Measurements from ENCODE around the gene RUNDC1.

RUNDC1 gene

DNA sequence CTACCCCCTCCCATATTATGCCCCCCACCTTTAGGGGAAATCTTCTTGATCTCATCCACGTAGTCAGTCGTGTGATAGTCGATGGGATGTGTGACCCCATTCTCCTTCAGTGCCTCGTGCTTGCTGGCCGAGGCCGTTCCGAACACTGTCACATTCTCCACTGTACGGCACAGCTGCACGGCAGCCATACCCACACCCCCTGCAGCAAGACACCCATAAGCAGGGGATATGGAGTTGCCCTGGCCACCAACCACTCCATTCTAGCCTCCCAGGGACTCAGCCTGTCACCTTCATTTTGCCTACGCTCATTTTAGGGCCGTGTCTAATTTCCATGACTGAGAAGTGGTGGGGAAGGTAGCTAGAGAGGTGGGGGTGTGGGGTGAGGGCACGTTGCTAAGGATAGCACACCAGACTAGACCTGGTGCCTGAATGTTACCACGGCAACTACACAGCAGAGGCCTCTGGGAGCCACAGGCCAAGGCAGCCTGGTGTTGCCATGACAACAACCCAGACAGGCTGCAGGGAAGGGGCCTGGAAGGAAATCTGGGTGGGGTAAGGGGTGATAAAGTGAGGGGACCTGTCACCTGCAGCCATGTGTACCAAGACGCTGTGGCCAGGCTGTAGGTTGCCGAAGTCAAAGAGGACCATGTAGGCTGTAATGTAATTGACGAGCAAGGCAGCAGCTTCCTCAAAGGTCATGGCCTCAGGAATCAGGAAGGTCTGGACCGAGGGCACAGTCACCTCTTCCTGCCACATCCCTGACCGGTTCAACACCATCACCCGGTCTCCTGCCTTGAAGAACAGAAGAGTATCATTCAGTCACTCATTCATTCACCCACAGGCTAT is 37.9 kb downstream of the RUNDC1 start:
- no peak for DNase-seq (ENCODE audit: low read depth in 3 of 3, low spot score in 1 of 3)

DNA sequence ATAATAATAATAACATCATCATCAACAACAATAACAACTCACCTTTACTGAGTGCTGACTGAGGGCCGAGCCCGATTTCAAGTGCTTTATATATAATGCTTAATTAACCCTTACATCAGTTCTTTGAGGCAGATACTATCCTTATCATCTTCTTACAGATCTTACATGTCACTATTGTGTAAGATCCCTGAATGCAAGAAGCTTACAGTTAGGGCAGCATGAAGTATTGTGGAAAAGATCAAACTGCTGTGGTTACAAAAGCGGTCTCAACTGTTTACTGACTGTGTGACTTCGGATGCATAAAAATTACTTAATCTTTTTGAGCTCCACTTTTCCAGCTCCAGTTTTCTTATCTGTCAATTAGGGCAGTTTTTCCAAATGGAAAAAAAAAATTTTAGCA is 38.6 kb downstream of the RUNDC1 start:
- DNase-seq (ENCODE audit: low read depth in 3 of 3, low spot score in 1 of 3), result no peak

DNA sequence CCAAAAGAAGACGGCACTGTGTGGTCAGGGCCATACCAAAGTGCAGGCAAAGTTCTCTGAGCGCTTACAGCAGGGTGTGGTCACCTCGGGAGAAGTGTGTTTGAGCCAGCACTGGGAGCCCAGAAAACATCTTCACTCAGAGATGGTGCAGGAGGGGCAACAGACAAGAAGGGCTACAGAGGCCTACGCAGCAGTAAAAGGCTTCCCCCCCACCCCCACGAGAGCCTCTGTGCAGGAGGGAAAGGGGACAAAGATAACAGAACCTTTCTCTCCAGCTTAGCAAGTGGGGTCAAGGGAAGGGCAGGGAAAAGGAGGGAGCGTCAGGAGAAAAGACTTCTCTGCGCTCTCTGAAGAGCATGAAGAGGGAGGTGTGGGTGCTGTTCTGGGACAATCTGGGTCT is 39.1 kb downstream of the RUNDC1 start:
- DNase-seq (ENCODE audit: low read depth in 3 of 3, low spot score in 1 of 3), result no peak

DNA sequence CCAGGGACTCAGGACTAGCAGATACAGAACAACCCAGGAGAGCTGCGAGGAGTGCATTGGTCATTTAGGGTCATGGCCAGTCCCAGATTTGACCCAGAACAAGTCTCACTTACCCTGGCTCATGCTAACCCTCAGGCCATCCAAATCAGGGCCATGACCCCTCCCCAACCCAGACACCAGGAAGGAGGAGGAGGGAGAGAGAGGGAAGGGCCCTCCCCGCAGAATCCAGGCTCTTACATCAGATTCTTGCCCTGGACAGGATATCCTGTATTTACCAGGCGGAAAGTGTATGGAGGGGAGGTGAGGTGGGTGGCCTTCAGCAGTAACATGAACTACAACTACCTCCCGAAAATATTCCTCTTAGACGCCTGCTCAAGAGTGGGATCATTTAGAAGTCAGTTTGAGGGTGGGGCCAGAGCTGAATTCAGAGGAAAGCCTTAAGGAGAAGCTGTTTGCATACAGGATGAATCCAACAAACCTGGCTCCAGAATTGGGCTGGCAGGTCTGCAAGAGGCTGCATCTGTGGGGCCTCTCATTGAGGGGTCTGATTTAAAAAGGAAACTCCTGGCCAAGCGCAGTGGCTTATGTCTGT is 39.8 kb downstream of the RUNDC1 start:
- DNase-seq (ENCODE audit: low read depth in 3 of 3, low spot score in 1 of 3), result no peak

DNA sequence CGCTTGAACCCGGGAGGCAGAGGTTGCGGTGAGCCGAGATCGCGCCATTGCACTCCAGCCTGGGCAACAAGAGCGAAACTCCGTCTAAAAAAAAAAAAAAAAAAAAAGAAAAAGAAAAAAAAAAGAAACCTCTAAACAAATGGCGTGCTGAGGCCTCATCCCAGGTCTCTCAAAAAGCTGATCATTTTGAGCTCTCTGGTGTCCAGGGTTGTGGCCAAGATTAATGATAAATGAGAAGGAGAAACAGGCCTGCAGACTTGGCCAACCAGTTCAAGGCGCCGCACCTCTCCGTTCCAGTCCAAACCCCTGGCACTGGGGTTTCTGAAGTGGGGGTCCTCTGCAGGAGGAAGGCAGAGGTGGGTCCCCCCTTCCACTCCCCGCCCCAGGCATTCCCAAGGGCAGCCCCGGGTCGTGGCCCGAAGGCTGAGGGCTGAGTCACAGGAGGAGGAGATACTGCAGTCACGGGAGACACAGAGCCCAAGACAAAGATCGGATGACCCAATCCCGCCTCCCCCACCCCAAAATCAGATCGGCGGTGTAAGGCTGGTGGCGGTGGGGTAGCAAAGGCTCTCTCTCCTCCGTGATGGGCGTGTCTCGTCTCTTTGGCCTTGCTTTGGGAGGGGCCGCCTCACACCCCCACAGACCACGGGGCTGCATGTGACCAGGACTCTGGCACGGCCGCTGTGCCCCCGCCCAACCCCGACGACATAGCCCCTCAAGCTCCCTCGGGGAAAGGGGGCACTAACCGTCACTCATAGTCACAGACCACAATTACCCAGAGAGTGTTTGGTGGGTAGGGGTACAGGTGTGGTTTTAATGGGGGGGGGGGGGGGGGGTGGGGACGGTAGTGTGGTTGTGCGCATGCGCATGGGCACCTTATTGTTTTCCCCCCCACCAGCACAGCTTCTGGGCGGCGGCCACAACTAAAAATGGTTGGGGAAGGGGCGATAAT is 40.7 kb downstream of the RUNDC1 start:
- DNase-seq (ENCODE audit: low read depth in 3 of 3, low spot score in 1 of 3), result no peak

DNA sequence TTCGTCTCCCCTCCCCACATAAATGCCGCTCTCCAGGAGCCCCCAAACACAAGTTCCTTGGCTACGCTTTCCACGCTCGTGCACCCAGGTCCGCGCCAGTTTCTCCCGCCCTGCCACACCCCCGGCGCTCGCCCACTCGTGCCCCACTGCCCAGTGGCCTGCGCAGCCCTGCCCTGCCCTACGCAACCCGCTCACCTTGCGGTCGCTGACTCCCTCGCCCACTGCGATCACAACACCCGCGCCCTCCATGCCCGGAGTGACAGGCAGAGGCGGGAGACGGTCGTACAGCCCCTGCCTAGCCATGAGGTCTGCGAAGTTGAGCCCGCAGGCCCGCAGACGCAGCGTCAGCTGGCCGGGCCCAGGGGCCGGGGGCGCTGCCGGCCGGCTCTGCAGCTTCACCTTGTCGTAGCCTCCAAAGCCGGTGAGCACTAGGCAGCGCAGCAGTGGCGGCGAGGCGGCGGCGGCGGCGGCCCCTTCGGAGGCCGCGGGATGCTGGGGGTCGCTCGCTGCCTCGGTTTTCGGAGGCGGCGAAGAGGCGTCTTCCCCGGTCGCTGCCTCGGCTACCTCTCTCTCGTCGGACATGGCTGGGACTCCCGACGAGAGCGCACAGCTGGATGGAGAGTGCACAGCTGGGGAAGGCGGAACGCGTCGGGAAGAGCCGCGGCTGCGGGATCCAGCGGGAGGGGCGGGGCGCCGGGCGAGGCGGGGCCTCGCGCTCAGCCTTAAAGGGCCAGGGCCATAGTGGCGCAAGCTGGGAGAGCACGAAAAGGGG is 41.6 kb downstream of the RUNDC1 start, which contains the start of gene VAT1:
VAT1 (minus strand) TSS at position 645 of the 772 bp plus-strand sequence; CDS start at position 582, 63 bp downstream.
- DNase-seq (ENCODE audit: low read depth in 3 of 3, low spot score in 1 of 3), result peak in 1 of 3 donors; percentile 55

DNA sequence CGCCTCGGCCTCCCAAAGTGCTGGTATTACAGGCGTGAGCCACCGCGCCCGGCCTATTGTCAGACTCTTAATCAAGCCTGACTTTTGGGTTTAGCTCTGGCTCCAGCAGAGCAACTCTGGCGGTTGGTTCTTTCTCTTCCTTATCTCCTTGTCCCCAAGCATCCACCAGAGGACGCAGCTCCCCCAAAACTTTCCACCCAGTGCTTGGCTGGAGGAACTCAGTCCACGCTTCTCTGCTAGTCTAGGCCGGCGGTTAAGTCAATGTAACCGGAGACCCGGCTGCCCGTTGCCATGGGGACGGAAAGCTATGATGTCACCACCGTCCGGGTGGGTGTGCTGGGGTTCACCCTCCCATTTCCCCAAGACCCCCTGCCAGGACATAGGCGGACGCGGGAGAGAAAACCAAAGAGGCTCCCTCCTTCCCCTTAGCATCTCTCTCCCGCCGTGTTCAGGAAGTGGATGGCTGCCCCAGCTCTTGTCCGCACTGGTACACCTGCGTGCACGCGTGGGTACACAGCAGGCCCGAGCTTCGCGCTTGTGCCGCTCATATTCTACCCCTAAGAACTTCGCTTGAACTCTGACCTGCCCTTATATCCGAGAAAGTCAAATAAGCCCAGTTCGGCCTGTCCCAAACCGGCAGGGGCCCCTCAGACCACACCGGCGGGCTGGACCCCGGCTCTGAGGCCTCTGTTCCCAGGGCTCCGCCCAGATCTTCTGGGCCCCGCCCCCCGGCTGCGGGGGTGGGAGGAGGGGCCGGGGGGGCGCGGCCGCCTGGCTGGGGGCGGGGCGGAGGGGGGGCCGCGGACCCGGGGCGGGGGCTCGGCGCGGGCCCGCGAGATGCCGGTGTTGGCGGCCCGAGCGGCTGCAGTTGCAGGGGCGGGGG is 44.3 kb downstream of the RUNDC1 start, which contains the start of gene RND2:
RND2 (plus strand) TSS at position 825 of the 883 bp plus-strand sequence. CDS start 117 bp downstream, outside the sequence.
- peak; percentile 45 to 64 (median 49) for DNase-seq (ENCODE audit: low read depth in 3 of 3, low spot score in 1 of 3)

DNA sequence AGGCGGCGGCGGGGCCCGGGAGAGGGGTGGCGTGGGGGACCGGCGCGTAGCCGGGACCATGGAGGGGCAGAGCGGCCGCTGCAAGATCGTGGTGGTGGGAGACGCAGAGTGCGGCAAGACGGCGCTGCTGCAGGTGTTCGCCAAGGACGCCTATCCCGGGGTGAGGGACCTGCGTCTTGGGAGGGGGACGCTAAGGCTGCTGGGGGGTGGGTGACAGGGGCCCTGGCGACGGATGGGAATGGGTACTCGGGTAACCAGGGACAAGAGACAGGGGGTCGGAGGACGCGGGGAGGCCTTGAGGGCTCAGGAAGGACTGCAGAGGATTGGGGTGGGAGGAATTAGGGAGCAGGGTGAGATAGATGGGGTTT is 44.9 kb downstream of the RUNDC1 start:
- DNase-seq (ENCODE audit: low read depth in 3 of 3, low spot score in 1 of 3), result no peak

DNA sequence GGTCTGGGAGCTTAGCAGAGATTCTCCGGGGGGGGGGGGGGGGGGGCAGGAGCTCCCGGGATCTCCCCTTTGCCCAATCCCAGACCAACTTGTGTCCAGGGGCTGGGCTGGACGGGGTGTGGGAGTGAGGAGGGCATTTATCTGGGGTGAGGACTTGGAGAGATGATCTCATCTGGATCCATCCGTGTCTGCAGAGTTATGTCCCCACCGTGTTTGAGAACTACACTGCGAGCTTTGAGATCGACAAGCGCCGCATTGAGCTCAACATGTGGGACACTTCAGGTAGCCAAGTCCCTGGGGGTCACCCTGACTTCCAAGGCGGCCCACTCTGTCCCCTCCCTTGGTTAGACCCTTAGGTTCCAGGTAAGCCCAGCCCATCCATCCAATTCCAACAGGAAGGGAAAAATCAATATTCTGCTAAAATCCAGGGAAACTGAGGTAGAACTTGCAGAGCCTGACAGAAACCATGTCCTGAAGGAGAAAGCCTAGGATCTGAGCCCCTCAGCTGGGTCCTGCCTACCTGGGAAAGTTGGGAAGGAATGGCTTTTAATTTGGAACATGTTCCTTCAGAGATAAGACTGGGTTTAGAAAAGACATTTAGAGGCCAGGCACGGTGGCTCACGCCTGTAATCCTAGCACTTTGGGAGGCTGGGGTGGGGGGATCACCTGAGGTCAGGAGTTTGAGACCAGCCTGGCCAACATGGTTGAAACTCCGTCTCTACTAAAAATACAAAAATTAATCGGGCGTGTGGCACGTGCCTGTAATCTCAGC is 45.6 kb downstream of the RUNDC1 start:
- DNase-seq (ENCODE audit: low read depth in 3 of 3, low spot score in 1 of 3), result no peak

DNA sequence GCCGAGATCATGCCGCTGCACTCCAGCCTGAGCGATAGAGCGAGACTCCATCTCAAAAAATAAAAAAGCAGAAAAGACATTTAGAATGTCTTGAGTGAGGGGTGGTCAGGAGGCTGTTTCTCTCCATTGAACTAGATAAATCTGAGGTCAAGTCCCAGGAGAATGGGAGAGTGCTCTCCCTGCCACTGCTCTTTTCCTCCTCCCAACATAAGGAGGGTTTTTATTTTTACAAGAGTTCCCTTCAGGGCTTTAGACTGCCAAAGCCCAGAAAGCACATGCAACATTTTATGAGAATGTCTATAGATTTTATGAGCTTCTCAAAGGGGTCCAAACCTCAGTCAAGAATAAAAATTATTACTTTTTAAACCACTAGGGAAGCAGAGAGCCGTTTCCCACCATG is 46.2 kb downstream of the RUNDC1 start:
- DNase-seq (ENCODE audit: low read depth in 3 of 3, low spot score in 1 of 3), result no peak

DNA sequence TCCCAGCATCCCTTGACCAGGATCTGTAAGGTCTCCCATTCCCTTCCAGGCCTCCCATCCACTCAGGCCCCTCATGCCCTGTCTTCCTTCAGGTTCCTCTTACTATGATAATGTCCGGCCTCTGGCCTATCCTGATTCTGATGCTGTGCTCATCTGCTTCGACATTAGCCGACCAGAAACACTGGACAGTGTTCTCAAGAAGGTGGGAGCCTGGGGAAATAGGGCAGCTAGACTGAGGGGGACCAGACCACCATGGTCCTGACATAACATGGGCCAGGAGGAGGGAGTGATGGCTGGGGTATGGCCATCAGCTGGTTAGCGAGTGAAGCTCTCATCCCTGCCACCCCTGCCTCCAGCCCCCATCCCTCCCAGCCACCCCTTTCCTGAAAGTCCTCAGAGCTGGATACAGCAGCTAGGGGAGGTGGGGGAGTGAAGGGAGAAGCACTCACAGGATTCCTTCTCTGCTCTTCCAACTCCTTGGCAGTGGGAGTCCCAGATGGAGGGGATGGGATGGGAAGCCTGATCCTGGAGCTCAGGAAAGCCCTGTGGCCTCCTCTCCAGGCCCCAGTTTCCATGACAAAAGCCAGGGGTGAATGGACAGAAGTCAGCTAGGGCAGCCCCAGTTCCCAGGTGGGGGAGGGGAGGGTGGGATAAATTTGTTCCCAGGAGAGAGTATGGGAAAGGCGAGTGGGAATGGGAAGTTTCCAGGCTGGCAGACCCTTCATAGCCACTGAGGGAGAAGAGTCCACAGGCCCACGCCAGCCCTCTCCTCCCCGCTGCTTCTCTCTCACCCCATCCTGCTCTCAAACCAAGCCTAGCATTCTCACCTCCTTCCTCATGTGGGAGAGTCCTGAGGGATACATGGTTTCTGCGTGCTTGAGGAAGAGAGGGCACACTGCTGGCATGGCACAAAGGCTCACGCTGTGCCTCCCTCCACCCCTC is 47.0 kb downstream of the RUNDC1 start:
- DNase-seq (ENCODE audit: low read depth in 3 of 3, low spot score in 1 of 3), result no peak

DNA sequence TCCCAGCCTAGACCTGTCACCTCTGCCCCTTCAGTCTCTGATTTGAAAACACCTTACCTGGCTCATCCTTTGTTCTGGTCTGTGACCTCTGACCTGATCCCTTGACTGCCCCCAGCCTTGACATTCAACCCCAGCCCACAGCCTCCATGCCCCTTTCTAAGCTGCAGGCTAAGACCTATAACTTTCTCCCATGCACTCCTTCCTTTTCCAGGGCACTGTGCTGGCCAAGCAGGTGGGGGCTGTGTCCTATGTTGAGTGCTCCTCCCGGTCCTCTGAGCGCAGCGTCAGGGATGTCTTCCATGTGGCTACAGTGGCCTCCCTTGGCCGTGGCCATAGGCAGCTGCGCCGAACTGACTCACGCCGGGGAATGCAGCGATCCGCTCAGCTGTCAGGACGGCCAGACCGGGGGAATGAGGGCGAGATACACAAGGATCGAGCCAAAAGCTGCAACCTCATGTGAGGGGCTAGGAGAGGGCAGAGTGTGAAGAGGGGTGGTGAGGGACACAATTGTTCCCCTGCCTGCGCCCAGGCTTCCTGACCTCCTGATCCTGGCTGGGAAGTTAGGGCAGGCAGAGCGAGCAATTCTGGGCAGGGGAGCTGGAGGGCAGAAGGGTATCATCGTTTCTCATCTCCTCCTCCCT is 48.0 kb downstream of the RUNDC1 start:
- no peak for DNase-seq (ENCODE audit: low read depth in 3 of 3, low spot score in 1 of 3)

DNA sequence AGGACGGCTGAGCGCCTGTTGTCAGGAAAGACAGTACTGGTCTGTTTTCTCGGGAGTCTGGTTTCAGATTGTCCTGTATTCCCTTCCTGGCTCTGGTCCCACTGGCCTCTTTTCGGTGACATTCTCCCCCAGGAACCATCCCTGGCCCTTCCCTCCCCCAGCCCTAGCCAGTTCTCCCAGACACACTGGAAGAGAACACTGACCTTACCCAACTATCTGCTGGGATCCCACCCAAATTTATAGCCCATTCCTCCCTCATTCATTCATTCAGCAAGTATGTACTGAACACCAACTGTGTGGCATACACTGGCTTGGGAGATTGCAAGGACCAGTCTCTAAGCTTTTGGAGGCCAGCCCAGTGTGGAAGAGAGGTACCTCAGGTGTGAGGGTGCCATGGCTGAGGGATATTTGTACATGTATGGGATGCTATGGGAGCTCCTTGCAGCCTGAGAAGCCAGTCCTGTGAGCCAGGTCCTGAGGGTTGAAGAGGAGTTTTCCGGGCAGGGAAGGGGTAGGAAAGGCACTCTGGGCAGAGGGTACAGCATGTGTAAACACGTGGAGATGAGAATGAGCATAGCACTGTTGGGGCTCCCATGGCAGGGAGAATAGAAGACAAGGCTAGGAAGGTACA is 49.9 kb downstream of the RUNDC1 start:
- no peak for DNase-seq (ENCODE audit: low read depth in 3 of 3, low spot score in 1 of 3)

DNA sequence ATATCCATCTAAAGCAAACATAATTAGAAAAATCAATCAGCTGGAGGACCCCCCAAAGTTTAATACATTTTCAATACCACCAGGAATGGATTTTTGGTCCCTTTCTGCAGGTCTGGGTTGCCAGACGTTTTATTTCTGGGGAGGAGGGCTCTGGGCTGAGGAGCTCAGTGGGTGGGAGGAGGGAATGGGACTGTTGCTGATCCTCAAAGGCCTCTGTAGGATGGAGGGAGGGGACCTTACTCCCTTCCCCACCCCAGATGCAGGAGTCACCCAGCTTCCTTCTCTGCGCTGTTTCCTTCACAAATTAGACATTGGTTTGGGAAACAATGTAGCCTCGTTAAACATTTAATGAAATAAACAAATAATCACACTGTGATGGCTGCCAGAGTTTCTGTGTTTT is 51.3 kb downstream of the RUNDC1 start:
- no peak for DNase-seq (ENCODE audit: low read depth in 3 of 3, low spot score in 1 of 3)

DNA sequence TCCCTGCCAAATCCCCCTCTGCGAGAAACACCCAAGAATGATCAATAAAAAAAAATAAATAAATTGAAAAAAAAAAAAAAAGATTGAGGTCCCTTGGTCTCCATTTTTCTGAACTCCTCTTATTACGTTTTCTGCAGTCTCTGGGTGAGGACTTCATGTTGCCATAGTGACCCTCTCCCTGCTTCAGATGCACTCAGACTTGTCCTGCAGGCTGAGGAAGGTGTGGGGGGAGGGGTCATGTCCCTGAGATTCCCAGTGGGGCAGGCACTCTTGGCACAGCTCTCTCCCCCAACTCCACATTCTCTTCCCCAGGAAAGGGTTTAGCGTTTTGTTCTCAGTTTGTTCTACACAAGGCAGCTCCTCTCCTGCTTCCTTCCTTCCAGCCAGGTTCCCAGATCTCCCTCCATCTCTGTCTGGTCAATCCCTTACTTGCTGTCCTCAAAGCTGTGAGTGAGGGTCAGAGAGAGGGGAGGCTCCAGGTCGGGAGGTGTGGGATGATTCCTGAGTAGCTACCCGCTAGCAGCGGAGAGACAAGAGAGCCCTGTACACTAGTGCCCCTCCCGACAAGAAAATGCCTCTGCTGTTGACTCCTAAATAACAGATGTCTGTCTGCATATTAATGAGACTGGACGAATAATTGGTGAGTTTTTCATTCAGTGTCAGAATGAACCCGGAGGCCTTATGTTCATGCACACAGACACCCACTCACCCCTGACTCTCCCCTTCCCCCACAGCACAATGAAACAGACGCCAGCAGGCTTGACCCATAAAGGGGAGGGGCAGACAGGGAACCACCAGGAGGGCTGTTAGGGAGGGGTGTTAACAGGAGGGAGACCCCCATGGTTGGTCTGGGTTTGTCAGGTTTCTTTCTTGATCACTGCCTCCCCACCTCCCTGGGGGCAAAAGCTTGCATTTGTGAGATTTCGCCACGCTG is 53.9 kb downstream of the RUNDC1 start:
- no peak for DNase-seq (ENCODE audit: low read depth in 3 of 3, low spot score in 1 of 3)

DNA sequence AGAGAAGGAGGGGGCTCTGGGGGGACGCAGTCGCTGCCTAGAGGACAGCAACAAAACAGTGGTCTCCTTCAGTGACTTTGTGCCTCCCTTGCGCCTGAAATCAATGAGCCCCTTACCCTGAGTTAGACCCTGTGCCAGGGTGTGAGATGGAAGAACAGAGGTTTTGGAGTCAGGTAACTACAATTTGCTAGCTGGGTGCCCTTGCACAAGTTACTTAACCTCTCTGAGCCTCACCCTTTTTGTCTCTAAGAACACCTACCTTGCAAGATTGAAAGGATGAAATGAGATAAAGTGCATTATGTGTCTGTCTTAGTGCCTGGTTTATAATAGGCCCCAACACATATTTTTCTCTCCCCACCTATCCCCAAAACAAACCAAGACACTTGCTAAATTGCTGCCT is 54.5 kb downstream of the RUNDC1 start:
- no peak for DNase-seq (ENCODE audit: low read depth in 3 of 3, low spot score in 1 of 3)
